Measurements from ENCODE around the gene C17orf113.
A peak's percentile ranks its signal among the peaks of the same experiment; 100 is the strongest.

Gene C17orf113

DNA sequence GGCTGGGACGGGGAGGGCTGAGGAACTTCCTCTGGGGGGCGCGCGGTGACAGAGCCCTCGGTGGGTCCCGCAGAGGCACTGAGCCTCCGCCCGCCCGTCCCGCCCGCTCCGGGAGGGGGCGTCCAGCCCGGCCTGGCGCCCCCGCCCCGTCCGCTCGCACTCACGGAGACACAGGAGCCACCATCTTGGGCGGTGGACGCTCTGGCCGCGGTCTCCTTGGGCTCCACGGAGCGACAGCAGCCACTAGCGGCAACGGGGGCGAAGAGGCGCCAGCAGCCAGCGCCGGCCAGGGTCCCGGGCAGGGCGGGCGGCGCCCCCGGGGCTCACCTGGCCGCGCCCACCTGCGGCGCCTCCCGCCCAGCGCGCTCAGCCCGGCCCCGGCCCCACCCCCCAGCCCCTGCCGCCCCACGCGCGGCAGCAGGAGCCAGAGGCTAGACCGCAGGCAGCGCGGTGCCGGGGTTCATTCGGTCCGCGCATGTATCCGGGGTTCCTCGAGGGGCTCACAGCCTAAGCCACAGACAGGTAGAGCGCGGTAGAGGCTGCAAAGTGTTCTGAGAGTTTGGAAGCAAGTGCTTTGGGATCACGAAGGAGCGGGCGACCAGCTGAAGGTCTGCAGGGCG, at the start of gene C17orf113:
Gene C17orf113 (minus strand): TSS at position 209 of the 620 bp plus-strand sequence. CDS start 7,225 bp downstream, outside the sequence.
- DNase-seq: peak in 1 of 2 experiments; percentile 55

DNA sequence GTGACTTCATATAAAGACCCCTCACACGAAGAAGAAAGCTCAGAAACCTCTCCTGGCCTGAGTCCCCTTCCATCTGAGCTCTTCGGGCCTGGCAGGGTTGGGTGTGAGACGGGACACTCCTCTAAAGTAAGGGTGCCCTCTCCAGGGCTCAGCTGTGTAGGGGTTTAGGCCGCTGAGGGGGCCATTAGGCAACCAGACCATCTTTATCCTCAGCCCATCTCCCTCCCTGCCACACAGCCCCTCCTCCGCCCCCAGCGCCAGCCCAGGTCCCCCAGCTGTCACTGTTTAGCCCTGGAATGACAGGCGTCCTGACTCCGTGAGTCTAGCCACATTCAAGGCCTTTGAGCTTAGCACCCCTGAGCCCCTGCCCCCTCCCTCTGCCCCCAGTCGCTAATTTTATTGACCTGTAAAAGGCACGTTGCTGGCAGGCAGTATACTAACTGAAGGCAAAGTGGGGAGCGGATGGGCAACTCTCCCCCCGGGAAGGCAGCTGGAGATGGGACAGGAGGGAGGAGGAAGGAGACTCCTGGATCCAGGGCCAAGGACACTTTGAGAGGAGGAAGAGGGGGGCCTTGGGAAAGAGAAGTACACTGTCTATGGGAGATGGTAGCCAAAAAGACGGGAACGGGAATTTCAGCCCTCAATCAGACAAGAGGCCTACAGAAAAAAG, 48.5 kb upstream of the C17orf113 start:
- no peak for DNase-seq

DNA sequence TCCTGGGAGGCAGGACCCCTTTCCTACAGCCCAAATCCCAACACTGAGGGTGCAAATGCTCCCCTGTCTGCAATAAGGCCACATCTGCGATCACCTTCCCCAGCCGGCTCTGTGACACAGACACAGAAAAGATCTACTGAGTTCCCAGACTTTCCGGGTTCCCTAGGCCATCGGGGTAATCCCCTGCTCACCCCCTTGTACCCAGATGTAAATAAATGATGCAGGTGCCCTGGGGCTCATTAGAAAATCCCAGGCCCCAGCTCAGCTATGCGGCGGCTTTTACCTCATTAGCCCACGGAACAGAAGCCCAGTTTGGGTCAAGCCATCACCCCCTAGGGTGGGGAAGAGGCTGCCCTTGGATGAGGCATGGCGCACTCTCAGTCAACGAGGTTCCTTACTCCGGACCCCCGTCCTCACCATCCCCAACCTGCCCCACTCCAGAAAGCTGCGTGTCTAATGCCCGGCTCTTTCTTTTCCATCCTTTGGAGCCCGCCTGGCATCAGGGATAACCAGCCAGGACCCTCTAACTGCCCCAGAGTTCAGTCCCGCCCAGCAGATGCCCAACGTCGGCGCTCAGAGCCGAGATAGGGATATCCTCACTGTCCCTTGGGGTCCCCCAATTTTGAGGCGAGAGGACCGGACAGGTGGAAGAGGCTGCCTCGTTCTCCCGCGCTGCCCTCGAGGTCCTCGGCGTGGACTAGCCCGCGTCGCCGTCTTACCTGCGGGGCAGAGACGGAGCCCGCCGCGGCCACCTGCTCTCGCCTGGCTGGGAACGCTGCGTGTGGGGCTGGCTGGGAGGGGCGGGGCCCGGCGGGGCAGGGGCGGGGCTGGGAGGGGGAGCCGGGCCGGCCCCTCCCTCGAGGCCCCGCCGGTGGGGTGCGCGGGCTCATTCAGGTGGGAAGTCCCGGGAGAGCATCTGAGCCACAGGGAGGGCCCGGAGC, 47.6 kb upstream of the C17orf113 start, which contains the start of gene ZNF385C:
Gene ZNF385C (minus strand): TSS at position 783 of the 941 bp plus-strand sequence. CDS start 35,417 bp downstream, outside the sequence.
- DNase-seq: no peak

DNA sequence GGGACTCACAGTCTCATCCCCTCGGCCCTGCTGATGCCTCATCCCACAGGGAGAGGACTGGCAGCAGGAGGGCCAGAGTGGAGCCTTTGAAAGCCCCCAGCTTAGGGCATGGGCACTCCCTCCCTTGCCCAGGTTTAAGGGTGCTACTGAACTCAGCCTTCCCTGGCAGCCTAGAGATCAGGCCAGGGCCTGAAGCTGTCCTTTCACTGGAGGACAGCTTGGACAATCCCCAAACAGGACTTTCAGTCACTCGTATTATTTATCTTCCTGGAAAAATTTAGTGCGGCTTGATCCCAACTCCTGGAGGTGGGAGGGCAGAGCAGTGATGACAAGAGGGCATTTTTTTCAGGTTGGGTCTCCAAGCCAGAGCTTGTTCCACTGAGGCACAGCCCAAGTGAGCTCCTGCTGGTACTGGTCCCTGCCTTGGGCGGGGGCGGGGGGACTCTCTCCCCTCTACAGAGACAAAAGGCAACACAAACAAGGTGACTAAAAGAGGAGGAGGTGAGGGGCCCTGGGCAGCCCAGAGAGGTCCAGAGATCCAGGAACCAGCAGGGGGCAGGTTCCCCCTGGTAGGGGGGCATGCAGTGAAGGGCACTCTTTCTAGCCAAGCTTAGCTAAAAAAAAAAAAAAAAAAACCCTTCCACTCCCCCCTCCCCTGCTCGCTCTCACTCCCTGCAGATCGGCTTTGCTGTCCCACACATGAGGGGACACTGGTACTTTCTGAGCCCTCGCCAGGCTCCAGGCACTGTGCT, 46.1 kb upstream of the C17orf113 start:
- DNase-seq: no peak

DNA sequence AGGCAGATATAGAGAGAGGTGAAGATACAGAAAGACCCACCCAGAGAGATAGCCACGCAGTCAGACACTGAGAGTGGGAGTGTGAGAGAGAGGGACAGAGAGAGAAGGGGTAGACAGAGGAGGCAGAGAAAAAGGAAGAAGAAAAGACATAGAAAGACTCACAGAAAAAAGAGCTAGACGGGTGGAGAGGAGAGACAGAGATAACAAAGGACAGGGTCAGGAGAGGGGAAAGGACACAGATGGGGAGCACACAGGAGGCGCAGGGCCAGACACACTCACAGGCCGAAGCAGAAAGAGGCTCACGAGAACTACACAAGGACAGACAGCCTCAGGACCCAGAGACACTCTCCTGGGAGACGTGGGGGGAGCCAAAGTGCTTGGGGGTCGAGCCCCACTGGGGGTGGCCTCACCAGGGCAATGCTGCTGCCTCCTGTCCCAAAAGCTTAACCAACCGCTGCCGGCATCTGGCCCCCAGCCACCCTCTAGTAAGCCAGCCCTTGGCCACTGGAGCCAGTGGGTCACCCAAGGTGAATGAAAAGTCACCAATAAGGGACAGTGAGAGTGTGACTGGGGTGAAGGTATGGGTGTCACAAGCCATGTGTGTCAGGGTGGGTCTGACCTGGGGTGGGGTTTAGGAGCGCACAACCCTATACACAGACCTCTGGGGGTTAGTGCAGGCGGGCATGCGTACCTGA, 44.1 kb upstream of the C17orf113 start:
- DNase-seq: no peak

DNA sequence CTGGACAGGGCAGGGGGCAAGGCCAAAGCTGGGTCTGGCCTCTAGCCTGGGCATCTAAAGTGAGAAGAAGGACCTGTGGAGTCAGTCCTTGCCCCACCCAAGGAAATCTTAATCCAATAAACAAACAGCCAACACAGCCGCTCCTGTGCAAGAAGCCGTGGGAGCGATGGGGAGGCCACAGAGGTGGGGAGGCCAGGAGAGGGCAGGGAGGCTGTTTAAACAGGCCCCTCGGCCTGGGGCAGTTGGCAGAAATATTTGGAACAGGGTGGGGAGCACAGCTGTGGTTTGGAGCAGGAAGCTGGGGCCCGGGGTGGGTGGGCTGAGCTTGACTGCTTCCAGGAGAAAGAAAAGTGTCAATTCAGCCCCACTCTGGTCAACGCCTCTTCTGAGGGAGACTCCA, 42.5 kb upstream of the C17orf113 start:
- DNase-seq: no peak

DNA sequence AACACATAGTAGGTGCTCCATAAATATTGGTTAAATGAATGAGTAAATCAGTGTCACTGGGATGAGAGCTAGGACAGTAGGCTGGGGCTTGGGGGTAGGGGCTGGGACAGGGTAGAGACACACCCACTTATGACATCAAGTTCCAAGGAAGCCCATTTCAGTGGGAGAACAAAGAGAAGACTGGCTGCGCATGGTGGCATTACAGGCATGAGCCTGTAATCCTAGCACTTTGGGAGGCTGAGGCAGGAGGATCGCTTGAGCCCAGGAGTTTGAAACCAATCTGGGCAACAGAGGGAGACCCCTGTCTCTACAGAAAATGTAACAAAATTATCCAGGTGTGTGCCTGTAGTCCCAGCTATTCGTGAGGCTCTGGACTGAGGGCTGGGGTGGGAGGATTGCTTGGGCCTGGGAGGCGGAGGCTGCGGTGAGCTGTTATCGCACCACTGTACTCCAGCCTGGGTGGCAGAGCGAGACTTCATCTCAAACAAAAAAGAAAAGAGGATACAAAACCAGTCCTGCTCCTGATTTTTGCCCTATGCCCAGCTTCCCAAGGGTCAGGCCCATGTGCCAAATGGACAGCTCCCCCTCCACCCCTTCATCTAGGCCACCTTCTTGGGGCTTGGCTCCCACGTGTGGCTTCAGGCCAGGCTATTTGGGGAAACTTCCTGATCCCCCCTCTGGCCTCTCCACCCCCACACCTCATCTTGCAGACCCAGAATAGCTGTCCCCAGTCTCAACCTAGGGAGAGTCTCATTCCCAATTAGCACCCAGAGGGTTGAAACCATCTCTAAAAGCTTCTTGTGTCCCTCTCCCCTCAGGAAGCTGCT, 40.8 kb upstream of the C17orf113 start:
- DNase-seq: no peak

DNA sequence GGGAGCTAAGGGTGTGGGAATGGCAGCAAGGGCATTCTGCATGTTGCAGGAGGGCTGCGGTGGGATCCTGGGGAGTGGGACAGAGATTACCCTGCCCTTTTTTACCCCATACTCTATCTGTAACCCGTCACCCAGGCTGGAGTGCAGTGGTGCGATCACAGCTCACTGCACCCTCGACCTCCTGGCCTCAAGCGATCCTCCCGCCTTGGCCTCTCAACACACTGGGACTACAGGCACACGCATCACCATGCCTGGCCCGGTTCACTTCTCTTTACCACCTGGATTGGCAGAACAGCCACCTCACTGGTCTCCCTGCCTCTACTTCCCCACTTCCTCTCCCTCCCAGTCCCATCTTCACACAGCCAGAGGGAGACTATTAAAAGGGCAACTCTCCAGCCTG, 38.3 kb upstream of the C17orf113 start:
- DNase-seq: no peak

DNA sequence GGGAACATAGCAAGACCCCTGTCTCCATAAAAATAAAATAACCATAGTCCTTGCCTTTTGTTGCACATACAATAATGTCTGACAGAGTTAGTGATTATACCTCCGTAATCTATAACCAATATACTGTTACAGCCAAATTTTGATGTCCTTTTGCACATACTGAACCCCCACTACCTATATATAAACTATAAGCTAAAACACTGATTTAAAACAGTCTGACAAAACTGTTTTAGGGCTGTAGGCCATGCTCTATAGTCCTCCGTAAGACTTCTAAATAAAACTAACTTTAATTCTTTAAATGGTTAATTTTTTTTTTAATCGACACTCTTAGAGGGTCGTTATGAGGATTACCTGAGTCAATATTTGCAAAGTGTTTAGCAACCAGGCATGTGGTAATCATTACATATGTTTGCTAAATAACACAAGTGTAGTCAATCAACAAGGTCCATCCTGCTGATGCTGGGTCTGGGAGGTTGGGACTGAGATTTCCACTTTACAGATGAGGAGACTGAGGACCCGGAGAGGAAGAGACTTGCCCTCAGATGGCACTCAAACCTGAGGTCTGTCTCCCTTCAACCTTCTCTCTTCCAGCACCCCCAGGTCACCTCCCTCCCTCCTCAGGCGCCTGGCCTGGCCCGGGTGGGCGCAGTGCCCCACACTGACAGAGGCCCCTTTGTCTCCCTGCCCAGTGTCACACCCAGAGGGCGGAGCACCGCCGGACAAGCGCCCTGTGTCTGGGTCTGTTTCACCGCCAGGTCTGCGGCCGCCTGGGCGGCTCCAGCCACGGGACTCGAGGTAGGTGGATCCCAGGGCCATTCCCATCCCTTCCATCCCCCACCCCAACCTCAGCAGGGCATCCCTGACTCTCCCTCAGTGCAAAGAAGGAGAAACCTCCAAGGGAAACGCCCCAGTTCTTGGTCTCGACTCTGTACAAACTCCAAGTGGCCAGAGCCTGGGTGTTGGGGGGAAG, 37.6 kb upstream of the C17orf113 start:
- DNase-seq: no peak

DNA sequence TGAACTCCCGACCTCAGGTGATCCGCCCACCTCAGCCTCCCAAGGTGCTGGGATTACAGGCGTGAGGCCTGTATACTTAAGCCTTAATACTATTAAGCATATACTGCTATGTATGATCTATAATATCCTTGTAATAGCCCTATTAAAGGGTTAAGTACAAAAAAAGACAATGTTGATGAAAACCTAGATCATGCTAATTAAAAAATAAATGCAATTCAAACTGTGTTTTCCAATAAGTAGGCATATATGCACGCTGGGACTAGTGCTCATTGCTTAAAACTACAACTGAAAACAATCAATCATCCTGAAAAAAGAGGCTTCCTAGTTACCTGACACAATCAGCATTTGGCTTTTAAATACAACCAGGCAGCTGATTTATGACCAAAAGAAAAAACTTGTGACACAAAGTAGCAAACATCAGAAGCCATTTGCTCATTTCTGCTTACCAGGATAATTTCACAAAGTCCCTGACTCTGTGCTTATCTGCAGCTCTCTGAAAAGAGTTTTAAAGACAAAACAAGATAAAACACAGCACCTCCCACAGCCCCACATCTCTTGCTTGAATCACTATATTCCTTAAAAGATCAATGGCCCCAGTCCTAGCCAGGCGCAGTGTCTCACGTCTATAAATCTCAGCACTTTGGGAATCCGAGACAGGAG, 36.8 kb upstream of the C17orf113 start:
- no peak for DNase-seq

DNA sequence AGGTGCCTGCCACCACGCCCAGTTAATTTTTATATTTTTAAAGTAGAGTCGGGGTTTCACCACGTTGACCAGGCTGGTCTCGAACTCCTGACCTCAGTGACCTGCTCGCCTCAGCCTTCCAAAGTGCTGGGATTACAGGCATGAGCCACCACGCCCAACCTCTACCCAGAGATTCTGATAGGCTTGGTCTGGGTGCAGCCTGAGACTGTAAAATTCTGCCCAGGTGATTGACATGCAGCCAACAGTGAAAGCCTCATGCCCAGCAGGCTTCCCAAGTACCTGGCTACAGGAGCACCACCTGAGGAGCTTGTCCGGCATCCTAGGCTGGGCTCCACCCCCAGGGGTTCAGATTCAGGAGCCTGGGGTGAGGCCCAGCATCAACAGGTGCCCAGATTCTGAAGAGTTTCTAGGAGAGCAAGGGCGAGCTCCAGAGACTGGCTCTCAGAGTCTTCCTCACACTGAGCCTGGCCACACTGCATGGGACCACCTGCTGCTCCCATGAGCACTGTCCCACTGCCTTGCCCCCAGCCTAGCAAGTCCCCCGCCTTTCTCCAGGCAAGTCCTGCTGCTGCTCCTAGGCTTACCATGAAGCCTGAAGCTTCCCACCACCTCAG, 31.2 kb upstream of the C17orf113 start:
- no peak for DNase-seq

DNA sequence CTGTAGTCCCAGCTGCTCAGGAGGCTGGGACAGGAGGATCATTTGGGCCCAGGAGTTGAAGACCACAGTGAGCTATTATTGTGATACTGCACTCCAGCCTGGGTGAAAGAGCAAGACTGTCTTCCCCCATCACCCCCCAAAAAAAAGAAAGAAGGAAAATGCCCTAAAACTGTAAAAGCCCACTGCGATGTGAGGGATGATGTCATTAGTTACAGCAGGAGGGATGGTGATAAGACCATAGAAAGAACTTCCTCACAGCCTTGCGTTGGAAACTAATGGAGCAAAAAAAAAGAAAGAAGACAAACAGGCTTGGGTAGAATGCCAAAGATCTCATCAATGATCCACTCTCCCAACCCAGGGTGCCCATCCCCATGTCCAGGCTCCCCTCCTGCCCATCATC, 29.1 kb upstream of the C17orf113 start:
- no peak for DNase-seq

DNA sequence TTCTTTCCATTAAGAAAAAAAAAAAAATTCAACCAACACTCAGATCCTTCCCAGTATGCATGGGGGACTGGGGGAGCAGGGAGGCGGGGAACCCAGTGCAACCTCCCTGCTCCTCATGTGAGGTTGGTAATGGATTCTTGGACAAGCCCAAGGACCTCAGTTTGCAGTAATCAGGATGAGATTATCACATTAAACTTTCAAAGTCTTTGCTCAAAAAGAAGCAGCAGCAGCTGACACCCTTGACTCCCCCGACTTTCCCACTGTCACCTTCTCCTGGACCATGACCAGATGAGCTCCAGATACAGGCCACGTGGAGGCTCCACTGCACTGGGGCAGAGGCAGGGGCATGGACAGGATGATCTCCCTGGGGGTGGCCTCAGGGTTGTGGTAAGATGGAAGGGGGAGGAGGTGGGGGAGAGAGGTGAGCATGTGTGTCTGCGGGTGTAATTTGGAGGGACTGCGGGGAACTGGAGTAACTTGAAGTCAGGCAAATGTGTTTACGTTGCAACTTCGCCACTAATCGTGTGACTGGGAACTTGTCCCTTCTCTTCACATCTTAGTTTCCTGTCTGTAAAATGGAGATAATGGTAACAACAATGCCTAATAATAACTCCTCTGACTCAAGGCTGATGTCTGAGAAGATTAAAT, 28.1 kb upstream of the C17orf113 start:
- DNase-seq: no peak

DNA sequence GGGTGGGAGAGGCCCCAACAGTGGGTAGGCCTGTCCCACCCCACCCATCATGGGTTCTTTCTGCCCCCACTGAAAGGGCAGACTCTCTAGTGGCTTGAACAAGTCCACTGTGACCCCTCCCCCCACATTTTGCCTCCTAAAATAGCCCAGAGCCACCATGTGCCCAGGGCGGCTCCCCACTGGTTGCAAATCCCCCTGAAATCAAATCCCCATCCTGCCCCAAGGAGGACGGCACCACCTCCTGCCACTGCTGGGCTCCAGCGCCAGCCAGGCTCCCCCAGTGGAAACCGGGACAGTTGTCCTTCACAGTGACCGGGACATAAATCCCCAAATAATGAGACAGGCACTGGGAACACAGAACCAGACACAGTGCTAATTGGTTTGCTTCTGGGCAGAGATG, 27.4 kb upstream of the C17orf113 start:
- no peak for DNase-seq

DNA sequence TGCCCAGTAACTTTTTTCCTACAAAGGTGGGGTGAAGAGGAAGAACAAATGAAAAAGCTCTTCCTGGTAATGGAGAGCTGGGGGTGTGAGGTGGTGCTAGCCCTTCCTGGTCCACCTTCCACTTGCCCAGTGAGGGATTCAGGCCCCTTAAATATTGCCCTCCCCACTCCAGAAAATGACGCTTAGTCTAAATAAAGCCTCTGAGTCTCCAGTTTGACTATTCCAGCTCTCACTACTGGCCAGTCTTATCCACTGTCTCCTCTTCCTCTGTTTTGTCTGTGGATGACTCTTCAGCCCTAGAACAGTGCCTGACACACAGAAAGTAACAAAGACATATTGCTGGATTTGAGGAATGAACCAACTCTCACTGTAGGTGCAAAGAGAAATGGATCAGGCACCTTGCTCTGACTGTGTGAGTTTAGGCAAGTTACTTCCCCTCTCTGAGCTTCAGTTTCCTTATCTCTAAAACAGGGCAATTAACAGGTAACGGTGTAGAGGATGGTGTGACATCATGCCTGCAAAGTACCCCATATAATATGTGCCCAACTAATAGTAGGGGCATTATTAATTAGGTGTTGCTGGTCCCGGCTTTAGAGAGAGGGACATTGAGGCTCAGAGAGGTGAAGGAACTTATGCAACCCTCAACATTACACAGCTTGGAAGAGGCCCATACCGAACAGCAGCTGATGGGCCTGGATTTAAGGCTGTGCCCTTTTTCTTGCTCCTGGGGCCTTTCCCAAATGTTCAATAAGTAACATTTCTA, 26.6 kb upstream of the C17orf113 start:
- no peak for DNase-seq

DNA sequence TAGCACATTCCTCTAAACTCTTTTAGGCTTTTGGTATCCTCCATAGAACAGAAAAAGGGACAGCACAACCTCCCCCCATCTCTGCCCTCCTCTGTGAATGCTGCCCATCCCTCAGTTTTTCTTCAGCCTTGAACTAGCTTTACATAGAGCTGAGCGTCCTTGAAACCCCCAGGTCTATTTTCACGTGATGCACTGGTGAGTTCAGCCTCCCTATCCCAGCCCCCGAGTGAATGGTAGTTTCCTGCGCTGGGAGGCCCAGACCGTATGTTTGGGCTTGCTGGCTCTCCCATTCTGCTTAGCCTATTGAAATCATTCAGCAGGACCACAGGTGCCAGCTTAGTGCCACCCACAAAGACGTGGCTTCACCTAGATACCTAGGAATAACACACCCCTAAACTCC, 25.4 kb upstream of the C17orf113 start:
- no peak for DNase-seq

Data from NCI-H446 (cell line).